GM12891 (cell line): ENCODE measurements around the gene PRRT4.

ENCODE experiments used
- PAX5 ChIP-seq: IDR thresholded peaks from 2 replicates; pipeline ENCODE4 v1.6.1; 2011; ENCODE audit warnings: low read length, moderate library complexity, mild to moderate bottlenecking; ENCODE audit not compliant: insufficient read depth, severe bottlenecking
- POLR2A ChIP-seq: IDR thresholded peaks from 2 replicates; pipeline ENCODE4 v1.6.1; 2011; ENCODE audit warnings: low read depth, low read length, control low read depth
- POLR2AphosphoS5 ChIP-seq: IDR thresholded peaks from 2 replicates; pipeline ENCODE4 v1.6.1; 2011; ENCODE audit warnings: low read depth, low read length, control low read depth
- POU2F2 ChIP-seq: IDR thresholded peaks from 2 replicates; pipeline ENCODE4 v1.6.1; 2011; ENCODE audit warnings: low read depth, mild to moderate bottlenecking, control low read depth, low read length, moderate library complexity
- SPI1 ChIP-seq: IDR thresholded peaks from 2 replicates; pipeline ENCODE4 v1.6.1; 2011; ENCODE audit warnings: low read depth, low read length, control low read depth
- TAF1 ChIP-seq: IDR thresholded peaks from 2 replicates; pipeline ENCODE4 v1.6.1; 2011; ENCODE audit warnings: low read depth, low read length, control low read depth

GRCh38 chr7:128379900-128380479 lies 18.5 kb upstream of the PRRT4 start:
- no peak for TF ChIP-seq POLR2A
- no peak for TF ChIP-seq POLR2AphosphoS5
- no peak for TF ChIP-seq TAF1
- TF ChIP-seq POU2F2: no peak
- TF ChIP-seq SPI1: no peak
- TF ChIP-seq PAX5: no peak
